ENCODE measurements around the gene RHOXF1.
"Not testable (repeated sequence)": the region's sequence is repeated elsewhere in the genome, so short reads cannot be mapped to it uniquely, and the experiment has no call there.

- TF ChIP-seq, protein P1, sequence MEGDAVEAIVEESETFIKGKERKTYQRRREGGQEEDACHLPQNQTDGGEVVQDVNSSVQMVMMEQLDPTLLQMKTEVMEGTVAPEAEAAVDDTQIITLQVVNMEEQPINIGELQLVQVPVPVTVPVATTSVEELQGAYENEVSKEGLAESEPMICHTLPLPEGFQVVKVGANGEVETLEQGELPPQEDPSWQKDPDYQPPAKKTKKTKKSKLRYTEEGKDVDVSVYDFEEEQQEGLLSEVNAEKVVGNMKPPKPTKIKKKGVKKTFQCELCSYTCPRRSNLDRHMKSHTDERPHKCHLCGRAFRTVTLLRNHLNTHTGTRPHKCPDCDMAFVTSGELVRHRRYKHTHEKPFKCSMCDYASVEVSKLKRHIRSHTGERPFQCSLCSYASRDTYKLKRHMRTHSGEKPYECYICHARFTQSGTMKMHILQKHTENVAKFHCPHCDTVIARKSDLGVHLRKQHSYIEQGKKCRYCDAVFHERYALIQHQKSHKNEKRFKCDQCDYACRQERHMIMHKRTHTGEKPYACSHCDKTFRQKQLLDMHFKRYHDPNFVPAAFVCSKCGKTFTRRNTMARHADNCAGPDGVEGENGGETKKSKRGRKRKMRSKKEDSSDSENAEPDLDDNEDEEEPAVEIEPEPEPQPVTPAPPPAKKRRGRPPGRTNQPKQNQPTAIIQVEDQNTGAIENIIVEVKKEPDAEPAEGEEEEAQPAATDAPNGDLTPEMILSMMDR (IDR thresholded peaks at IDR 0.05), result not testable (repeated sequence)
- TF ChIP-seq POLR2AphosphoS5 (IDR thresholded peaks at IDR 0.05); POLR2A (IDR thresholded peaks at IDR 0.05; ENCODE audit: low read depth); EP300 (IDR thresholded peaks at IDR 0.05): not testable (repeated sequence)
Measured at GRCh38 chrX:120146323-120146722, 30.6 kb upstream of the RHOXF1 start.
